Body of pancreas (tissue), 4 donors: ENCODE results near the gene PRAMEF12.

Experiments used
- POLR2A ChIP-seq, 3 donors: fragments of 450-650 bp; IDR thresholded peaks; one replicate each; pipeline ENCODE4 v1.6.1; 2016; ENCODE audit warnings: antibody characterized with exemption in 3 of 3, mild to moderate bottlenecking in 2 of 3
- TF ChIP-seq, protein P1 (sequence below), 7 experiments: fragments of 450-650 bp in 4 of 7; fragments of 200-600 bp in 3 of 7; sonication (generic) in 3 of 7; IDR thresholded peaks; one replicate each; pipeline ENCODE4 v1.5.1; 2016 to 2019; ENCODE audit warnings: antibody characterized with exemption in 7 of 7

DNA sequence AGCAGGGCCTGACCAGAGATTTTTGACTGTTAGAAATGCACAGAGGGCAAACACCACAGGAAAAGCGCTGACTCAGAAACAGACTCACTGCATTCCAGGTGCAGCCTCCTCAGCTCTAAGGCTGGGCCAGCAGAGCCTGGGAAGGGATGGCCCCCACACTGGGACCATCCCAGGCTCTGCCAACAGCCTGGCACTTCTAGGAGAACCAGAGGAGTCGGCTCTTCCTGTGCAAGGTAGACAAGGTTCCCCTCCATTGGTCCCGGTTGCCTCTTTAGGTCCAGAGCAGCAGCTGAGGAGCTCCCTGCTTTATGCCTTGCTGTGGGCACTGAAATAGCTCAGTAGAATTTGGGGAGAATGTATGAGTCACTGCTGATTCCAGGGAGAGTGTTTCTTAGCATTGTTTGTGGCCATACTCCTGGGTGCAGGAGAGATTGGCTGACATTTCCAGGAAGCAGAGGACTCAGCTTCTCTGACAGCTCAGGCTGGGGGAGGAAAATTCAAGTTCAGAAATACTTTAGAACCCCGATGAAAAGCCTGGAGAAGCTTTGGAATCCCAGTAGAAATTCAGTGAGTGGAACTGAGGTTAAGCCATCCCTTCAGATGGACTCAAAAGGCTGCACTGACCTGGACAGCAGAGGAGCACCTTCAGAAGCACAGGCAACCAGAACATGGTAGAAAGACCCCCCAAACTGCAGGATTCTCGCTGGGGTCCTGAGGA lies 37.3 kb downstream of the PRAMEF12 start:
- TF ChIP-seq, protein P1, sequence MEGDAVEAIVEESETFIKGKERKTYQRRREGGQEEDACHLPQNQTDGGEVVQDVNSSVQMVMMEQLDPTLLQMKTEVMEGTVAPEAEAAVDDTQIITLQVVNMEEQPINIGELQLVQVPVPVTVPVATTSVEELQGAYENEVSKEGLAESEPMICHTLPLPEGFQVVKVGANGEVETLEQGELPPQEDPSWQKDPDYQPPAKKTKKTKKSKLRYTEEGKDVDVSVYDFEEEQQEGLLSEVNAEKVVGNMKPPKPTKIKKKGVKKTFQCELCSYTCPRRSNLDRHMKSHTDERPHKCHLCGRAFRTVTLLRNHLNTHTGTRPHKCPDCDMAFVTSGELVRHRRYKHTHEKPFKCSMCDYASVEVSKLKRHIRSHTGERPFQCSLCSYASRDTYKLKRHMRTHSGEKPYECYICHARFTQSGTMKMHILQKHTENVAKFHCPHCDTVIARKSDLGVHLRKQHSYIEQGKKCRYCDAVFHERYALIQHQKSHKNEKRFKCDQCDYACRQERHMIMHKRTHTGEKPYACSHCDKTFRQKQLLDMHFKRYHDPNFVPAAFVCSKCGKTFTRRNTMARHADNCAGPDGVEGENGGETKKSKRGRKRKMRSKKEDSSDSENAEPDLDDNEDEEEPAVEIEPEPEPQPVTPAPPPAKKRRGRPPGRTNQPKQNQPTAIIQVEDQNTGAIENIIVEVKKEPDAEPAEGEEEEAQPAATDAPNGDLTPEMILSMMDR (IDR thresholded peaks at IDR 0.05): no peak
- no peak for TF ChIP-seq POLR2A (IDR thresholded peaks at IDR 0.05)
